Measurements from ENCODE around the gene TACSTD2.
"Not testable (repeated sequence)": the region's sequence is repeated elsewhere in the genome, so short reads cannot be mapped to it uniquely, and the experiment has no call there.

Gene TACSTD2

GRCh38 chr1:58582143-58582542 is 5.1 kb upstream of the TACSTD2 start:
- not testable (repeated sequence) for H3K9me3 Mint-ChIP-seq; ATAC-seq (replicated peaks); H3K4me3 Mint-ChIP-seq; DNase-seq; H3K36me3 Mint-ChIP-seq; H3K27ac Mint-ChIP-seq
- Mint-ChIP-seq H3K4me1 (peaks cover 16 to 22% of the 10 kb centered on the region in 2 donors), H3K27me3 (peaks cover 29 to 32% of the 10 kb centered on the region in 2 donors)

GRCh38 chr1:58581641-58582040 is 4.6 kb upstream of the TACSTD2 start:
- Mint-ChIP-seq H3K36me3 (peaks cover 0 to 4% of the 10 kb centered on the region in 2 donors), H3K27me3 (peaks cover 26 to 33% of the 10 kb centered on the region in 2 donors), H3K4me3 (no peak overlapping the region), H3K27ac (no peak overlapping the region), H3K9me3 (no peaks in the 10 kb centered on the region), H3K4me1 (peaks cover 16 to 23% of the 10 kb centered on the region in 2 donors)
- DNase-seq (no peak), ATAC-seq (replicated peaks) (no peak)

GRCh38 chr1:58580186-58580585 is 3.1 kb upstream of the TACSTD2 start:
- peaks cover 29 to 40% of the 10 kb centered on the region in 2 donors for H3K27me3 Mint-ChIP-seq
- H3K27ac Mint-ChIP-seq: no peak overlapping the region
- peaks cover 21 to 34% of the 10 kb centered on the region in 2 donors for H3K4me1 Mint-ChIP-seq
- H3K9me3 Mint-ChIP-seq: no peaks in the 10 kb centered on the region
- no peak overlapping the region for H3K4me3 Mint-ChIP-seq
- H3K36me3 Mint-ChIP-seq: peaks cover 0 to 7% of the 10 kb centered on the region in 2 donors
- DNase-seq (no peak), ATAC-seq (replicated peaks) (no peak)

GRCh38 chr1:58577654-58578030 is 590 bp upstream of the TACSTD2 start:
- Mint-ChIP-seq H3K27me3 (peaks cover 35 to 65% of the 10 kb centered on the region in 2 donors), H3K4me1 (peaks cover 12 to 19% of the 10 kb centered on the region in 2 donors), H3K27ac (no peak overlapping the region), H3K9me3 (no peaks in the 10 kb centered on the region), H3K36me3 (peaks cover 0 to 7% of the 10 kb centered on the region in 2 donors), H3K4me3 (peak overlapping the region; percentile 54 to 55)
- no peak for DNase-seq
- ATAC-seq (replicated peaks): peak in 1 of 2 donors; percentile 3

- Mint-ChIP-seq H3K36me3 (peaks cover 0 to 7% of the 10 kb centered on the region in 2 donors), H3K4me1 (peaks cover 12 to 19% of the 10 kb centered on the region in 2 donors), H3K9me3 (no peaks in the 10 kb centered on the region), H3K27me3 (peaks cover 42 to 78% of the 10 kb centered on the region in 2 donors), H3K27ac (peak overlapping the region; percentile 63), H3K4me3 (peak overlapping the region; percentile 81 to 83)
- DNase-seq: peak; percentile 8
- ATAC-seq (replicated peaks): peak; percentile 28 to 37
Observed at GRCh38 chr1:58576325-58576726, 726 bp downstream of the TACSTD2 start.

- Mint-ChIP-seq H3K27ac (peak overlapping the region; percentile 63), H3K36me3 (peaks cover 0 to 7% of the 10 kb centered on the region in 2 donors), H3K4me1 (peaks cover 12 to 19% of the 10 kb centered on the region in 2 donors), H3K9me3 (no peaks in the 10 kb centered on the region), H3K27me3 (peaks cover 44 to 82% of the 10 kb centered on the region in 2 donors), H3K4me3 (peak overlapping the region; percentile 81 to 83)
- DNase-seq: no peak
- ATAC-seq (replicated peaks): no peak
Observed at GRCh38 chr1:58575551-58576324, 1.3 kb downstream of the TACSTD2 start.

GRCh38 chr1:58574816-58575215 is 2.2 kb downstream of the TACSTD2 start:
- Mint-ChIP-seq H3K27ac (no peak overlapping the region), H3K36me3 (peaks cover 0 to 7% of the 10 kb centered on the region in 2 donors), H3K4me3 (no peak overlapping the region), H3K4me1 (peaks cover 12 to 19% of the 10 kb centered on the region in 2 donors), H3K9me3 (peaks cover 0 to 2% of the 10 kb centered on the region in 2 donors), H3K27me3 (peaks cover 52 to 91% of the 10 kb centered on the region in 2 donors)
- DNase-seq (no peak), ATAC-seq (replicated peaks) (no peak)

- H3K36me3 Mint-ChIP-seq: peaks cover 0 to 7% of the 10 kb centered on the region in 2 donors
- peaks cover 51 to 89% of the 10 kb centered on the region in 2 donors for H3K27me3 Mint-ChIP-seq
- H3K27ac Mint-ChIP-seq: no peak overlapping the region
- H3K4me1 Mint-ChIP-seq: peaks cover 12 to 19% of the 10 kb centered on the region in 2 donors
- H3K9me3 Mint-ChIP-seq: peaks cover 0 to 2% of the 10 kb centered on the region in 2 donors
- H3K4me3 Mint-ChIP-seq: no peak overlapping the region
- DNase-seq: peak; percentile 12
- peak; percentile 83 to 90 for ATAC-seq (replicated peaks)
Observed at GRCh38 chr1:58573705-58574591, 3.1 kb downstream of the TACSTD2 start.

- ATAC-seq (replicated peaks) (no peak), DNase-seq (no peak)
- no peak overlapping the region for H3K27ac Mint-ChIP-seq
- H3K27me3 Mint-ChIP-seq: peaks cover 56 to 85% of the 10 kb centered on the region in 2 donors
- peaks cover 12 to 19% of the 10 kb centered on the region in 2 donors for H3K4me1 Mint-ChIP-seq
- H3K36me3 Mint-ChIP-seq: peaks cover 0 to 7% of the 10 kb centered on the region in 2 donors
- no peak overlapping the region for H3K4me3 Mint-ChIP-seq
- H3K9me3 Mint-ChIP-seq: peaks cover 0 to 2% of the 10 kb centered on the region in 2 donors
Observed at GRCh38 chr1:58573138-58573537, 3.9 kb downstream of the TACSTD2 start.

GRCh38 chr1:58572690-58573089 is 4.4 kb downstream of the TACSTD2 start:
- H3K36me3 Mint-ChIP-seq: peaks cover 0 to 6% of the 10 kb centered on the region in 2 donors
- no peak overlapping the region for H3K27ac Mint-ChIP-seq
- H3K27me3 Mint-ChIP-seq: peaks cover 54 to 80% of the 10 kb centered on the region in 2 donors
- peaks cover 0 to 2% of the 10 kb centered on the region in 2 donors for H3K9me3 Mint-ChIP-seq
- DNase-seq (no peak), ATAC-seq (replicated peaks) (no peak)
- peaks cover 10 to 18% of the 10 kb centered on the region in 2 donors for H3K4me1 Mint-ChIP-seq
- H3K4me3 Mint-ChIP-seq: no peak overlapping the region

GRCh38 chr1:58571616-58572015 is 5.4 kb downstream of the TACSTD2 start:
- H3K27ac Mint-ChIP-seq: no peak overlapping the region
- H3K4me1 Mint-ChIP-seq: peaks cover 7 to 11% of the 10 kb centered on the region in 2 donors
- no peak overlapping the region for H3K4me3 Mint-ChIP-seq
- ATAC-seq (replicated peaks) (no peak), DNase-seq (no peak)
- peaks cover 0 to 2% of the 10 kb centered on the region in 2 donors for H3K36me3 Mint-ChIP-seq
- H3K27me3 Mint-ChIP-seq: peaks cover 50 to 72% of the 10 kb centered on the region in 2 donors
- peaks cover 0 to 2% of the 10 kb centered on the region in 2 donors for H3K9me3 Mint-ChIP-seq

GRCh38 chr1:58570817-58571216 is 6.2 kb downstream of the TACSTD2 start:
- ATAC-seq (replicated peaks): no peak
- Mint-ChIP-seq H3K4me1 (peaks cover 3 to 4% of the 10 kb centered on the region in 2 donors), H3K27me3 (peaks cover 47 to 64% of the 10 kb centered on the region in 2 donors)

GRCh38 chr1:58570094-58570493 is 7.0 kb downstream of the TACSTD2 start:
- no peak for ATAC-seq (replicated peaks)
- Mint-ChIP-seq H3K4me3 (no peak overlapping the region), H3K27me3 (peaks cover 43 to 63% of the 10 kb centered on the region in 2 donors), H3K27ac (no peak overlapping the region), H3K9me3 (peaks cover 0 to 2% of the 10 kb centered on the region in 2 donors), H3K4me1 (no peaks in the 10 kb centered on the region), H3K36me3 (no peaks in the 10 kb centered on the region)
- no peak for DNase-seq

More at GRCh38 chr1:58570817-58571216, 6.2 kb downstream of the TACSTD2 start:
- H3K27ac Mint-ChIP-seq: no peak overlapping the region
- DNase-seq: no peak
- peaks cover 0 to 2% of the 10 kb centered on the region in 2 donors for H3K9me3 Mint-ChIP-seq
- no peak overlapping the region for H3K4me3 Mint-ChIP-seq
- H3K36me3 Mint-ChIP-seq: no peaks in the 10 kb centered on the region

- H3K36me3 Mint-ChIP-seq: no peaks in the 10 kb centered on the region
- H3K9me3 Mint-ChIP-seq: peaks cover 0 to 2% of the 10 kb centered on the region in 2 donors
- H3K27ac Mint-ChIP-seq: no peak overlapping the region
- no peaks in the 10 kb centered on the region for H3K4me1 Mint-ChIP-seq
- ATAC-seq (replicated peaks) (no peak), DNase-seq (no peak)
- H3K4me3 Mint-ChIP-seq: no peak overlapping the region
- peaks cover 43 to 51% of the 10 kb centered on the region in 2 donors for H3K27me3 Mint-ChIP-seq
Observed at GRCh38 chr1:58568911-58569310, 8.1 kb downstream of the TACSTD2 start.

Measured in stimulated activated naive B cell treated with anti-CD40 and anti-IgM and Interleukin-4, amounts not matched to agents 10 μg/mL and 1 μg/mL and 100 μg/mL, for 72 hours (primary cell).